Ascending aorta (tissue), 2 donors: ENCODE results near the gene BAG2. TPM values are rescaled to one million over a fixed set of nuclear protein-coding genes. Genes with fewer than 3 reads are reported as not detected.

Experiments
- DNase-seq, 2 donors: peaks; one replicate each; pipeline ENCODE4 v3.0.0-alpha.2; 2019; ENCODE audit warnings: low spot score in 2 of 2
- H3K27ac ChIP-seq, 2 donors: fragments of 200-600 bp; sonication (generic); one replicate each; pipeline ENCODE4 v1.5.1; 2016 to 2017; ENCODE audit warnings: mild to moderate bottlenecking in 1 of 2
- H3K27me3 ChIP-seq: fragments of 200-600 bp; sonication (generic); one replicate; pipeline ENCODE4 v1.5.1; 2017
- H3K36me3 ChIP-seq, 2 donors: fragments of 200-600 bp; sonication (generic); one replicate each; pipeline ENCODE4 v1.5.1; 2016
- H3K4me1 ChIP-seq, 2 donors: fragments of 200-600 bp; sonication (generic); one replicate each; pipeline ENCODE4 v1.5.1; 2016 to 2017; ENCODE audit warnings: mild to moderate bottlenecking in 1 of 2
- H3K4me3 ChIP-seq, 2 donors: fragments of 200-600 bp; sonication (generic); one replicate each; pipeline ENCODE4 v1.5.1; 2016 to 2017; ENCODE audit warnings: mild to moderate bottlenecking in 1 of 2
- H3K9me3 ChIP-seq, 2 donors: fragments of 200-600 bp; sonication (generic); one replicate each; pipeline ENCODE4 v1.5.1; 2016
- intact Hi-C: fragments of 100-400 bp; cut with DNase I; formaldehyde crosslinking; loops from one replicate; pipeline ENCODE4 v1.15.1; 2023
- total RNA-seq: library from RNA; depleted of rRNA; stranded (reverse); fragments of >200 nt; gene quantifications from one replicate; pipeline ENCODE4 v1.1.0, GENCODE V29; 2016
- TF ChIP-seq, protein P1 (sequence below), 3 experiments: fragments of 200-600 bp in 2 of 3; fragments of 450-650 bp in 1 of 3; sonication (generic) in 2 of 3; IDR thresholded peaks; one replicate each; pipeline ENCODE4 v1.5.1; 2016 to 2019; ENCODE audit warnings: antibody characterized with exemption in 3 of 3, mild to moderate bottlenecking in 1 of 3, moderate library complexity in 1 of 3

The BAG2 gene
- total RNA-seq, 1 donor from 2014 or later: 7.7 TPM

GRCh38 chr6:57135885-57136284, 36.2 kb upstream of the BAG2 start:
- TF ChIP-seq, protein P1, sequence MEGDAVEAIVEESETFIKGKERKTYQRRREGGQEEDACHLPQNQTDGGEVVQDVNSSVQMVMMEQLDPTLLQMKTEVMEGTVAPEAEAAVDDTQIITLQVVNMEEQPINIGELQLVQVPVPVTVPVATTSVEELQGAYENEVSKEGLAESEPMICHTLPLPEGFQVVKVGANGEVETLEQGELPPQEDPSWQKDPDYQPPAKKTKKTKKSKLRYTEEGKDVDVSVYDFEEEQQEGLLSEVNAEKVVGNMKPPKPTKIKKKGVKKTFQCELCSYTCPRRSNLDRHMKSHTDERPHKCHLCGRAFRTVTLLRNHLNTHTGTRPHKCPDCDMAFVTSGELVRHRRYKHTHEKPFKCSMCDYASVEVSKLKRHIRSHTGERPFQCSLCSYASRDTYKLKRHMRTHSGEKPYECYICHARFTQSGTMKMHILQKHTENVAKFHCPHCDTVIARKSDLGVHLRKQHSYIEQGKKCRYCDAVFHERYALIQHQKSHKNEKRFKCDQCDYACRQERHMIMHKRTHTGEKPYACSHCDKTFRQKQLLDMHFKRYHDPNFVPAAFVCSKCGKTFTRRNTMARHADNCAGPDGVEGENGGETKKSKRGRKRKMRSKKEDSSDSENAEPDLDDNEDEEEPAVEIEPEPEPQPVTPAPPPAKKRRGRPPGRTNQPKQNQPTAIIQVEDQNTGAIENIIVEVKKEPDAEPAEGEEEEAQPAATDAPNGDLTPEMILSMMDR (IDR thresholded peaks at IDR 0.05): no peak
- Histone ChIP-seq H3K4me3 (no peak overlapping the region), H3K36me3 (peaks cover 14 to 31% of the 10 kb centered on the region in 2 donors), H3K27me3 (no peaks in the 10 kb centered on the region), H3K27ac (no peak overlapping the region), H3K9me3 (no peaks in the 10 kb centered on the region), H3K4me1 (peaks cover 0 to 4% of the 10 kb centered on the region in 2 donors)
- no peak for DNase-seq
- intact Hi-C loops: no loop called here

DNA sequence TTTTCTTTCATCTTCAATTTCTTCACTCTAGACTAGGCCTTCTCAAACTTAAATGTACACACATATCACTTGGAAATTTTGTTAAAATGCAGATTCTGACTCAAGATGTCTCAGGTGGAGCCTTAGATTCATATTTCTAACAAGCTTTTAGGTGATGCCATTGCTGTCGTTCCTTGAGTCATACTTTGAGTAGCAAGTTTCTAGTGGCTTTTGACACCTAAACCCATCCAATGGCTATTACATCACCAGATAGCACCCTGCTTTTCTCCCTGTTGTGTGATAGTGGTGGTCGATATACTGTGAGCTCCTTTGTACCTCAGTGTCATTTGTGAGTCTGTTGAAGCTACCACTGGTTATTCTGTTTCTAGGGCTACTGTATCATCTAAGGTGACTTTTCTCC, 34.8 kb upstream of the BAG2 start:
- H3K4me1 ChIP-seq: no peaks in the 10 kb centered on the region
- peaks cover 21 to 45% of the 10 kb centered on the region in 2 donors for H3K36me3 ChIP-seq
- TF ChIP-seq, protein P1 (IDR thresholded peaks at IDR 0.05): no peak
- DNase-seq: no peak
- intact Hi-C loops: no loop called here
- H3K27ac ChIP-seq: no peak overlapping the region
- H3K27me3 ChIP-seq: no peaks in the 10 kb centered on the region
- no peak overlapping the region for H3K4me3 ChIP-seq
- no peaks in the 10 kb centered on the region for H3K9me3 ChIP-seq

GRCh38 chr6:57138026-57138425, 34.1 kb upstream of the BAG2 start:
- no peak overlapping the region for H3K27ac ChIP-seq
- no peaks in the 10 kb centered on the region for H3K9me3 ChIP-seq
- H3K4me1 ChIP-seq: no peaks in the 10 kb centered on the region
- peaks cover 26 to 47% of the 10 kb centered on the region in 2 donors for H3K36me3 ChIP-seq
- TF ChIP-seq, protein P1 (IDR thresholded peaks at IDR 0.05): no peak
- H3K27me3 ChIP-seq: no peaks in the 10 kb centered on the region
- no peak overlapping the region for H3K4me3 ChIP-seq
- DNase-seq: no peak
- intact Hi-C loops: no loop called here

DNA sequence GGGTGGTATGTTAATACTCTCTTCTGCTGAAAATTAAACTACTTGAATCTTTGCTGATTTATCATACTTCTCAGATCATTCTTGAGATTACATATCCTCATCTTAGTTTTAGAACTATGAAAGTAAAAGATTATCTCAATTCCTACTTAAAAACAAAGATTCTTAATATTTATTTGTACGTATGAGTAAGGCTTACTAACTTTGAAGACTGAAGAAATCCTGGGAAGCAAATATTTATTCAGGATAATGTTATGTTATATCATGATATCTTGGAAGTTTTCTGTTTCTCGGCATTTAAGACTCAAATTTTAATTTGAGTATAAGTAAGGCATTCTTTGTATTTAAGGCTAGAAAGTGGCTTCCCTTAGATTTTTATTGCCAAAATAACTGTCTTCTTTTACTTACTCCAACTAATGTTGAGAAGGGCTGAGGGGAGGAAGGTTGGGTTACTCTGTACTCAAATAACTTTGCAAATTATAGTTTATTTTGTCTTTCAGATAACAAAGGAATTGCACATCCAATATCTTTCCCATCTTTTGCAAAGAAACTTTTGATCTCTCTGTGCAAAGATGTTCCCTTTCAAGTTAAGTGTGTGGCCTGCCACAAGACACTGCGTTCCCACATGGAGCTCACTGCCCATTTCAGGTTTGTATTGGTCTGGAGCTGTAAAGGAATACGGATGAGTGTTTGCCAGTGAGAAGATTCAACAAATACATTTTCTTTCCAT, 30.5 kb upstream of the BAG2 start:
- TF ChIP-seq, protein P1 (IDR thresholded peaks at IDR 0.05): no peak
- Histone ChIP-seq H3K4me1 (no peaks in the 10 kb centered on the region), H3K27ac (no peak overlapping the region), H3K4me3 (no peak overlapping the region), H3K36me3 (peaks cover 20 to 43% of the 10 kb centered on the region in 2 donors), H3K27me3 (no peaks in the 10 kb centered on the region), H3K9me3 (no peaks in the 10 kb centered on the region)
- intact Hi-C loops: no loop called here
- no peak for DNase-seq

- Histone ChIP-seq H3K27me3 (no peaks in the 10 kb centered on the region), H3K9me3 (no peaks in the 10 kb centered on the region), H3K4me3 (no peak overlapping the region), H3K36me3 (peaks cover 22 to 41% of the 10 kb centered on the region in 2 donors), H3K27ac (no peak overlapping the region), H3K4me1 (no peaks in the 10 kb centered on the region)
- DNase-seq: no peak
- intact Hi-C loops: no loop called here
- TF ChIP-seq, protein P1 (IDR thresholded peaks at IDR 0.05): no peak
These were observed 30.0 kb upstream of the BAG2 start for GRCh38 chr6:57142178-57142525.
